NCI-H2227 (cell line): Measurements from ENCODE around the gene TEX19.
"Not testable (repeated sequence)": the region's sequence is repeated elsewhere in the genome, so short reads cannot be mapped to it uniquely, and the experiment has no call there.

Experiments used
- DNase-seq: peaks from one replicate; lab custom pipeline; 2025; ENCODE audit not compliant: unreplicated experiment; lab: John Stamatoyannopoulos, UW

Gene TEX19

GRCh38 chr17:82375359-82376041 lies 16.5 kb downstream of the TEX19 start:
- DNase-seq, result no peak

GRCh38 chr17:82376042-82376730 lies 17.1 kb downstream of the TEX19 start:
- no peak for DNase-seq

GRCh38 chr17:82377294-82377693 lies 18.2 kb downstream of the TEX19 start:
- DNase-seq, result not testable (repeated sequence)

- DNase-seq, result no peak
These were observed 19.1 kb downstream of the TEX19 start for GRCh38 chr17:82377924-82378740.

- no peak for DNase-seq
These were observed 19.6 kb downstream of the TEX19 start for GRCh38 chr17:82378741-82379021.

- DNase-seq, result no peak
These were observed 22.0 kb downstream of the TEX19 start for GRCh38 chr17:82380860-82381702.

- not testable (repeated sequence) for DNase-seq
These were observed 22.6 kb downstream of the TEX19 start for GRCh38 chr17:82381703-82382009.

GRCh38 chr17:82382220-82382932 lies 23.3 kb downstream of the TEX19 start:
- not testable (repeated sequence) for DNase-seq

GRCh38 chr17:82382933-82383255 lies 23.8 kb downstream of the TEX19 start:
- DNase-seq, result no peak

- no peak for DNase-seq
These were observed 24.4 kb downstream of the TEX19 start for GRCh38 chr17:82383411-82383810.

GRCh38 chr17:82384051-82384729 lies 25.1 kb downstream of the TEX19 start:
- DNase-seq, result no peak

- DNase-seq, result no peak
These were observed 25.9 kb downstream of the TEX19 start for GRCh38 chr17:82384730-82385481.

- no peak for DNase-seq
These were observed 26.7 kb downstream of the TEX19 start for GRCh38 chr17:82385559-82386254.

GRCh38 chr17:82386255-82386831 lies 27.3 kb downstream of the TEX19 start:
- DNase-seq, result no peak

GRCh38 chr17:82386881-82387704 lies 28.0 kb downstream of the TEX19 start:
- DNase-seq, result no peak

- no peak for DNase-seq
These were observed 28.7 kb downstream of the TEX19 start for GRCh38 chr17:82387705-82388106.

- no peak for DNase-seq
These were observed 29.3 kb downstream of the TEX19 start for GRCh38 chr17:82388223-82388921.
